ENCODE data around the gene SERPINA6.
"Not testable (repeated sequence)": the region's sequence is repeated elsewhere in the genome, so short reads cannot be mapped to it uniquely, and the experiment has no call there.

Gene SERPINA6

DNA sequence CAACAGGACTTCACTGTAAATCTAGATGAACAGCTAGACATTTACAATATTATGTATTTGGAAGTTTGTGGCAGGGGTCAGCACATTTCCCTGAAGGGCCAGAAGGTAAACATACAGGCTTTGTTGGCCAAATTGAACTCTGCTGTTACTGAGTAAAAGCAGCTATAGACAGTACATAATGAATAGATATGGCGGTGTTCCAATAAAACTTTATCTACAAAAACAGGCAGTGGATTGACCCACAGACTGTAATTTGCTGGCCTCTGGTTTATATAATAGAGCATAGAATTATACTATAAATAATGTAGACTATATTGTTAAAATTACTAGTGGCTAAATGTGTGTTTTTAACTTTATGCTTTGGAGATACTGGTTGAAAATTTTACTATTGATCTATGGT lies 55.8 kb downstream of the SERPINA6 start:
- no peak overlapping the region for H3K4me3 ChIP-seq (ENCODE audit: low read length)
- no peaks in the 10 kb centered on the region for H4K20me1 ChIP-seq (ENCODE audit: control insufficient read depth, insufficient read depth, low read depth, low read length)
- H3K27me3 ChIP-seq (ENCODE audit: control insufficient read depth, low read length) = 0 out of 2 replicates have a peak, but pooled peaks cover 3% of the 10 kb centered on the region
- no peak for TF ChIP-seq EZH2phosphoT487 (IDR thresholded peaks at IDR 0.05; ENCODE audit: borderline replicate concordance, low read length)
- TF ChIP-seq, protein P1, sequence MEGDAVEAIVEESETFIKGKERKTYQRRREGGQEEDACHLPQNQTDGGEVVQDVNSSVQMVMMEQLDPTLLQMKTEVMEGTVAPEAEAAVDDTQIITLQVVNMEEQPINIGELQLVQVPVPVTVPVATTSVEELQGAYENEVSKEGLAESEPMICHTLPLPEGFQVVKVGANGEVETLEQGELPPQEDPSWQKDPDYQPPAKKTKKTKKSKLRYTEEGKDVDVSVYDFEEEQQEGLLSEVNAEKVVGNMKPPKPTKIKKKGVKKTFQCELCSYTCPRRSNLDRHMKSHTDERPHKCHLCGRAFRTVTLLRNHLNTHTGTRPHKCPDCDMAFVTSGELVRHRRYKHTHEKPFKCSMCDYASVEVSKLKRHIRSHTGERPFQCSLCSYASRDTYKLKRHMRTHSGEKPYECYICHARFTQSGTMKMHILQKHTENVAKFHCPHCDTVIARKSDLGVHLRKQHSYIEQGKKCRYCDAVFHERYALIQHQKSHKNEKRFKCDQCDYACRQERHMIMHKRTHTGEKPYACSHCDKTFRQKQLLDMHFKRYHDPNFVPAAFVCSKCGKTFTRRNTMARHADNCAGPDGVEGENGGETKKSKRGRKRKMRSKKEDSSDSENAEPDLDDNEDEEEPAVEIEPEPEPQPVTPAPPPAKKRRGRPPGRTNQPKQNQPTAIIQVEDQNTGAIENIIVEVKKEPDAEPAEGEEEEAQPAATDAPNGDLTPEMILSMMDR (IDR thresholded peaks at IDR 0.05; ENCODE audit: low read depth, low read length, poor library complexity, severe bottlenecking) = no peak
- H3K4me2 ChIP-seq (ENCODE audit: low read length) = no peak overlapping the region
- H3K9me3 ChIP-seq (ENCODE audit: control insufficient read depth, insufficient read depth, low read length) = no peaks in the 10 kb centered on the region
- no peaks in the 10 kb centered on the region for H3K4me1 ChIP-seq (ENCODE audit: control insufficient read depth, low read length)
- H3K36me3 ChIP-seq (ENCODE audit: control insufficient read depth, low read length) = no peaks in the 10 kb centered on the region
- H3K79me2 ChIP-seq (ENCODE audit: control insufficient read depth, low read length) = no peaks in the 10 kb centered on the region
- no peaks in the 10 kb centered on the region for H3F3A ChIP-seq (ENCODE audit: control insufficient read depth, insufficient read depth)
- no peak overlapping the region for H3K27ac ChIP-seq (ENCODE audit: low read depth, low read length)
- no peaks in the 10 kb centered on the region for H3K9me2 ChIP-seq (replicated peaks; ENCODE audit: control insufficient read depth, low read length)

DNA sequence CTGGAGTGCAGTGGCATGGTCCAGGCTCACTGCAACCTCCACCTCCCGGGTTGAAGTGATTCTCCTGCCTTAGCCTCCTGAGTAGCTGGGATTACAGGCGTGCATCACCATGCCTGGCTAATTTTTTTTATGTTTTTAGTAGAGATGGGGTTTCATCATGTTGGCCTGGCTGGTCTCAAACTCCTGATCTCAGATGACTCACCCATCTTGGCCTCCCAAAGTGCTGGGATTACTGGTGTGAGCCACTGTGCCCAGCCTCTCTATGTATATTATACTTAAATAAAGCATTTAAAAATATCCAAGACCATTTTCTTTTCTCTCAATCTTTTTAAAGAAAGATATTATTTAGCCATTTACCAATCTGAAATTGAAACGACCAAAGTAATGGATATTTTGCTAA lies 58.9 kb downstream of the SERPINA6 start:
- not testable (repeated sequence) for H3K9me3 ChIP-seq (ENCODE audit: control insufficient read depth, insufficient read depth, low read length); H3F3A ChIP-seq (ENCODE audit: control insufficient read depth, insufficient read depth); H3K4me2 ChIP-seq (ENCODE audit: low read length); H3K79me2 ChIP-seq (ENCODE audit: control insufficient read depth, low read length); H4K20me1 ChIP-seq (ENCODE audit: control insufficient read depth, insufficient read depth, low read depth, low read length); H3K4me1 ChIP-seq (ENCODE audit: control insufficient read depth, low read length); H3K27me3 ChIP-seq (ENCODE audit: control insufficient read depth, low read length); H3K9me2 ChIP-seq (replicated peaks; ENCODE audit: control insufficient read depth, low read length); H3K36me3 ChIP-seq (ENCODE audit: control insufficient read depth, low read length); H3K4me3 ChIP-seq (ENCODE audit: low read length); H3K27ac ChIP-seq (ENCODE audit: low read depth, low read length)
